Heart left ventricle (tissue), 16 donors: Measurements from ENCODE around the gene VWA5B1. TPM values are rescaled to one million over a fixed set of nuclear protein-coding genes. Genes with fewer than 3 reads are reported as not detected.
A peak's percentile ranks its signal among the peaks of the same experiment; 100 is the strongest.

ENCODE experiments used
- ATAC-seq, 4 donors: fragments of 200-7000 bp; cut with Tn5 transposase; one replicate each; pipeline ENCODE4 v1.9.1; 2020 to 2022; ENCODE audit warnings: moderate library complexity in 4 of 4, mild to moderate bottlenecking in 3 of 4, moderate number of reproducible peaks in 1 of 4
- DNase-seq, 5 donors: peaks; one replicate each; pipeline ENCODE4 v3.0.0-alpha.2; 2020
- H3K27ac ChIP-seq, 12 donors: fragments of 200-600 bp; sonication (generic) in 4 of 12; one replicate each; pipeline versions ENCODE4 v1.5.0 to v1.8.0; 2016 to 2022; ENCODE audit warnings: mild to moderate bottlenecking in 2 of 12
- H3K27me3 ChIP-seq, 9 donors: fragments of 200-600 bp; sonication (generic) in 2 of 9; one replicate each; pipeline versions ENCODE4 v1.5.1 to v1.8.0; 2016 to 2022; ENCODE audit warnings: mild to moderate bottlenecking in 3 of 9
- H3K36me3 ChIP-seq, 9 donors: fragments of 200-600 bp; sonication (generic) in 2 of 9; one replicate each; pipeline versions ENCODE4 v1.5.0 to v1.8.0; 2018 to 2022; ENCODE audit warnings: mild to moderate bottlenecking in 2 of 9
- H3K4me1 ChIP-seq, 12 donors: fragments of 200-600 bp; sonication (generic) in 4 of 12; one replicate each; pipeline versions ENCODE4 v1.5.0 to v1.8.0; 2016 to 2022; ENCODE audit warnings: mild to moderate bottlenecking in 3 of 12
- H3K4me3 ChIP-seq, 12 donors: fragments of 200-600 bp; sonication (generic) in 4 of 12; one replicate each; pipeline versions ENCODE4 v1.5.0 to v1.8.0; 2017 to 2022; ENCODE audit warnings: mild to moderate bottlenecking in 9 of 12, moderate library complexity in 4 of 12
- H3K9me3 ChIP-seq, 12 donors: fragments of 200-600 bp; sonication (generic) in 4 of 12; one replicate each; pipeline versions ENCODE4 v1.5.0 to v1.8.0; 2016 to 2022; ENCODE audit warnings: mild to moderate bottlenecking in 1 of 12
- POLR2A ChIP-seq, 2 donors: fragments of 450-650 bp; IDR thresholded peaks; one replicate each; pipeline ENCODE4 v1.6.1; 2017; ENCODE audit warnings: antibody characterized with exemption in 2 of 2, mild to moderate bottlenecking in 2 of 2, moderate library complexity in 2 of 2
- WGBS, 4 donors: extraction: QIAGEN DNeasy Blood & Tissue Kit in 2 of 4; methylation state at CpG; one replicate each; pipeline versions ENCODE4 v1.1.5 to v1.1.7; 2013 to 2018; 5-methylcytosine and 5-hydroxymethylcytosine counted together
- intact Hi-C, 10 donors: fragments of 100-400 bp; cut with DNase I; formaldehyde crosslinking; loops; one replicate each; pipeline versions ENCODE4 v1.11.1 to v1.14.2; 2022
- polyA plus RNA-seq, 2 donors: library from polyadenylated mRNA; stranded (reverse); fragments of 200-250 nt; gene quantifications; one replicate each; pipeline ENCODE4 v1.2.3, GENCODE V29; 2013
- total RNA-seq, 9 donors: library from RNA; depleted of rRNA in 2 of 9; stranded (reverse); fragments of >200 nt in 2 of 9; fragmentation: NEBNext Ultra II Directional in 3 of 9; extraction: Animal tissue kit (Norgen Biotek cat#: 25700) in 3 of 9; gene quantifications; one replicate each; pipeline versions ENCODE4 v1.1.0 to v1.2.4, GENCODE V29; 2016 to 2023
- TF ChIP-seq, protein P1 (sequence below), 12 donors: fragments of 200-600 bp; sonication (generic) in 4 of 12; IDR thresholded peaks; one replicate each; pipeline versions ENCODE4 v1.5.0 to v1.8.0; 2018 to 2022; ENCODE audit warnings: antibody characterized with exemption in 12 of 12, mild to moderate bottlenecking in 5 of 12
- donor health status: ischemic (EF 13 %, LVEDD 7.1; RV severe dilation, severe dysfunction).
- donor health status: healthy with polysubstance abuse.
- donor health status: DM: no; HTN: yes; CAD: no.
- donor health status: DM: no; HTN: no; CAD: no.
- donor health status: ischemic (EF 25% LVEDD 6.9; RV normal size, moderate dysfunction).
- donor health status: ischemic (EF 25% LVEDD 5.7; RV mildly dilated, moderate dysfunction).
- donor health status: healthy.
- donor health status: DM: yes; HTN: yes; CAD: no.
- donor health status: ischemic (EF 35%, LVEDD 5.7; RV mildly dilated, moderate dysfunction).
- donor health status: nonischemic (EF 11% LVEDD 7.7; RV severe dilation, severe dysfunction).
- donor health status: DM: yes; HTN: yes; CAD: no.
- donor health status: PGD.
- donor health status: ischemic (EF 29% LVEDD 5.4; RV normal size, mild dysfunction).
- donor health status: nonischemic (EF 23%, LVEDD 6.1; RV moderate dilation, normal function).

VWA5B1 gene
- total and polyA plus RNA-seq, 11 donors, result 0.04 to 0.88 (median 0.12) TPM; not detected in 4

- H3K36me3 ChIP-seq, result no peaks in the 10 kb centered on the region
- H3K9me3 ChIP-seq, result no peaks in the 10 kb centered on the region
- peaks cover 0 to 16% (median 6%) of the 10 kb centered on the region in 12 donors for H3K4me1 ChIP-seq
- H3K27ac ChIP-seq, result no peak overlapping the region
- WGBS, 4 donors, result 88 to 89% (median 88%) methylated on average over 9 to 17 of the region's 17 CpGs
- no peaks in the 10 kb centered on the region for H3K27me3 ChIP-seq
- intact Hi-C loops, result loop anchor here in 1 of 10 donors (10.0 kb wide), 1 partner anchor 129 kb away; no protein-coding TSS in a partner anchor
- no peak for TF ChIP-seq POLR2A (IDR thresholded peaks at IDR 0.05)
- TF ChIP-seq, protein P1, sequence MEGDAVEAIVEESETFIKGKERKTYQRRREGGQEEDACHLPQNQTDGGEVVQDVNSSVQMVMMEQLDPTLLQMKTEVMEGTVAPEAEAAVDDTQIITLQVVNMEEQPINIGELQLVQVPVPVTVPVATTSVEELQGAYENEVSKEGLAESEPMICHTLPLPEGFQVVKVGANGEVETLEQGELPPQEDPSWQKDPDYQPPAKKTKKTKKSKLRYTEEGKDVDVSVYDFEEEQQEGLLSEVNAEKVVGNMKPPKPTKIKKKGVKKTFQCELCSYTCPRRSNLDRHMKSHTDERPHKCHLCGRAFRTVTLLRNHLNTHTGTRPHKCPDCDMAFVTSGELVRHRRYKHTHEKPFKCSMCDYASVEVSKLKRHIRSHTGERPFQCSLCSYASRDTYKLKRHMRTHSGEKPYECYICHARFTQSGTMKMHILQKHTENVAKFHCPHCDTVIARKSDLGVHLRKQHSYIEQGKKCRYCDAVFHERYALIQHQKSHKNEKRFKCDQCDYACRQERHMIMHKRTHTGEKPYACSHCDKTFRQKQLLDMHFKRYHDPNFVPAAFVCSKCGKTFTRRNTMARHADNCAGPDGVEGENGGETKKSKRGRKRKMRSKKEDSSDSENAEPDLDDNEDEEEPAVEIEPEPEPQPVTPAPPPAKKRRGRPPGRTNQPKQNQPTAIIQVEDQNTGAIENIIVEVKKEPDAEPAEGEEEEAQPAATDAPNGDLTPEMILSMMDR (IDR thresholded peaks at IDR 0.05), result no peak
- DNase-seq (no peak), ATAC-seq (no peak)
- H3K4me3 ChIP-seq, result no peak overlapping the region
Measured at GRCh38 chr1:20353836-20354235, 63.2 kb downstream of the VWA5B1 start.

DNA sequence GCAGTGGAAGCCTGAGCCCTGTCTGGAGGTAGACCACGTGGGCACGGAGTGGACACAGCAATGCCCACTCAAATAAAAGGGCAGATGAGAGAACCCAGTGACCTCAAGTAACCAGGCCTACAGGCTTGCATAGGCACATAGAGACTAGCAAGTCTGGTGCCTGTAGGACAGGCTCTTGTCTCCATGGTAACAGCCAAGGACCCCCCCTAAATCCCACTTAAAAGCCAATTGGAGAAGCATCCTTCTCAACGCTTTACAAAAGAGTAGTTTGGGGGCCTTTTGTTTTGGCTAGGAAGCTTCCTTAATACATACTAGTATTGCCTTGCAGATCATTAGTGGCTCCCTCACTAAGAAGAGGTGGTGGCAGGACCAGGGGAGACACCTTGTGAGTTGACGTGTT is 63.9 kb downstream of the VWA5B1 start:
- Histone ChIP-seq H3K27ac (no peak overlapping the region), H3K27me3 (no peaks in the 10 kb centered on the region), H3K4me3 (no peak overlapping the region), H3K9me3 (no peaks in the 10 kb centered on the region), H3K36me3 (no peaks in the 10 kb centered on the region), H3K4me1 (peaks cover 0 to 24% (median 12%) of the 10 kb centered on the region in 12 donors)
- intact Hi-C loops, result loop anchor here in 1 of 10 donors (10.0 kb wide), 1 partner anchor 130 kb away; no protein-coding TSS in a partner anchor
- TF ChIP-seq, protein P1 (IDR thresholded peaks at IDR 0.05), result no peak
- TF ChIP-seq POLR2A (IDR thresholded peaks at IDR 0.05), result no peak
- ATAC-seq, result no peak
- WGBS, 4 donors, result 86 to 90% (median 88%) methylated on average over 4 of the region's 4 CpGs
- peak in 1 of 5 donors; percentile 11 for DNase-seq

GRCh38 chr1:20355101-20355827 is 64.6 kb downstream of the VWA5B1 start:
- H3K36me3 ChIP-seq, result no peaks in the 10 kb centered on the region
- H3K4me1 ChIP-seq, result peaks cover 0 to 24% (median 12%) of the 10 kb centered on the region in 12 donors
- DNase-seq, result peak in 1 of 5 donors; percentile 33
- H3K9me3 ChIP-seq, result no peaks in the 10 kb centered on the region
- intact Hi-C loops, result loop anchor here in 1 of 10 donors (10.0 kb wide), 1 partner anchor 130 kb away; no protein-coding TSS in a partner anchor
- 69 to 79% (median 73%) methylated on average over 11 to 14 of the region's 14 CpGs for WGBS, 4 donors
- TF ChIP-seq POLR2A (IDR thresholded peaks at IDR 0.05), result no peak
- TF ChIP-seq, protein P1 (IDR thresholded peaks at IDR 0.05), result no peak
- no peak overlapping the region for H3K4me3 ChIP-seq
- no peaks in the 10 kb centered on the region for H3K27me3 ChIP-seq
- no peak overlapping the region for H3K27ac ChIP-seq
- ATAC-seq, result no peak
